Left hindlimb (tissue), 1 donor: Measurements from ENCODE around the gene CACNA2D3.
"Not testable (repeated sequence)": the region's sequence is repeated elsewhere in the genome, so short reads cannot be mapped to it uniquely, and the experiment has no call there.

Experiments
- DNase-seq: peaks from one replicate; pipeline ENCODE4 v3.0.0-alpha.2; 2018

The CACNA2D3 gene

GRCh38 chr3:54122324-54123002, at the start of gene CACNA2D3:
Gene CACNA2D3 (plus strand): TSS chr3:54122552.
- peak; percentile 55 for DNase-seq

- no peak for DNase-seq
These were observed 49.0 kb upstream of the CACNA2D3 start for GRCh38 chr3:54073386-54073785.

GRCh38 chr3:54079314-54079713, 43.0 kb upstream of the CACNA2D3 start:
- DNase-seq: no peak

- DNase-seq: no peak
These were observed 42.5 kb upstream of the CACNA2D3 start for GRCh38 chr3:54079730-54080325.

GRCh38 chr3:54083921-54084320, 38.4 kb upstream of the CACNA2D3 start:
- no peak for DNase-seq

DNA sequence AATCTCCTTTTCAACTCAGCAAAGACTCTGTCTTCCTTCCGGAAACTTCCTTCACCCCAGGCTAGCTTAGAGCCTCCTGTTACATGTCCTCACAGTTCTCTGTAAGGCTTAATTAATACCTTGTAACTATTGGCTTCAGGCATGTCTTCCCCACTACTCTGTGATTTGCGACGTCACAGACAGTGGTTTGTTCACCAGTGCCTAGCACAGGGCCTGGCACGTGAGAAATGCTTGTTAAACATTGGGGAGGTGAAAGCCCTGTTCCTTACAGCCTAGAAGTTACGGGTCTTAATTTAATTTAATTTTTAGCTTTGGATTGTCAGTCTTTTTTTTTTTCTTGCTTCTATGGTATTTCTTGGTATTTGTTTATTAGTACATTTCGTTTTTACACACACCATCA, 36.4 kb upstream of the CACNA2D3 start:
- DNase-seq: no peak

DNA sequence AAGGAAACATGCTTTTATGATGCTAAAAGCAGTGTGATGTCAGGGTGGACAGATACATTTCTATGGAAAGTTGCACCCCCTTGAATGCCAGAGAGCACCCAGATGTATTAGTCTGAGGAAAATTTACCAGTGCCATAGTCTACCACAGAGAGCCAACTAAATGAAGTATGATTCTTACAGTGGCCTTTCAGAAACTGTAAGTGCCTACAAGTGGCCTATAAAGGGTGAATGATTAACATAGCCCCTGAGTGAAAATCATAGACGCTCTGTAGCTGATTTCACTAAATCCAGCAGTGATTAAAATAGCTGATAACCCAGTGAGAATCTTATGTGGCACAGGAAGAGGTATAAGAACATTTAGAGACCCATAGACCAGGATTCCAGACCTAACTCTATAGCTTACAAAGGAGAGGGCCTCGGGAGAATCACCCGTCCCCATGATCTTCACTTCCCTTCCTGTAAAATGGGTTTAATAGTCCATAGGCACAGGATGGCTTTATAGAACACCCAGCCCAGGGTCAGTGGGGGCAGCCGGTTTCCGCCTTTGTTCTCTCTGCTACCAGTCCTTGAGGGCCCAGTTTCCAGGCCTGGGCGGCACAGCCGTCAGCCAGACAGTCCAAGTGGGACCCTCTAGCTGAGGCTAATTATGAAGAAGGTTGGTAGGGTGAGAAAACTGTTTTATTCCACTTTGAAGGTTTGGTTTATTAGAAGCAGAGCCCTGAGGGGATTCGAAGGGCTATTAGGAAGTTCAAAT, 35.5 kb upstream of the CACNA2D3 start:
- DNase-seq: no peak

DNA sequence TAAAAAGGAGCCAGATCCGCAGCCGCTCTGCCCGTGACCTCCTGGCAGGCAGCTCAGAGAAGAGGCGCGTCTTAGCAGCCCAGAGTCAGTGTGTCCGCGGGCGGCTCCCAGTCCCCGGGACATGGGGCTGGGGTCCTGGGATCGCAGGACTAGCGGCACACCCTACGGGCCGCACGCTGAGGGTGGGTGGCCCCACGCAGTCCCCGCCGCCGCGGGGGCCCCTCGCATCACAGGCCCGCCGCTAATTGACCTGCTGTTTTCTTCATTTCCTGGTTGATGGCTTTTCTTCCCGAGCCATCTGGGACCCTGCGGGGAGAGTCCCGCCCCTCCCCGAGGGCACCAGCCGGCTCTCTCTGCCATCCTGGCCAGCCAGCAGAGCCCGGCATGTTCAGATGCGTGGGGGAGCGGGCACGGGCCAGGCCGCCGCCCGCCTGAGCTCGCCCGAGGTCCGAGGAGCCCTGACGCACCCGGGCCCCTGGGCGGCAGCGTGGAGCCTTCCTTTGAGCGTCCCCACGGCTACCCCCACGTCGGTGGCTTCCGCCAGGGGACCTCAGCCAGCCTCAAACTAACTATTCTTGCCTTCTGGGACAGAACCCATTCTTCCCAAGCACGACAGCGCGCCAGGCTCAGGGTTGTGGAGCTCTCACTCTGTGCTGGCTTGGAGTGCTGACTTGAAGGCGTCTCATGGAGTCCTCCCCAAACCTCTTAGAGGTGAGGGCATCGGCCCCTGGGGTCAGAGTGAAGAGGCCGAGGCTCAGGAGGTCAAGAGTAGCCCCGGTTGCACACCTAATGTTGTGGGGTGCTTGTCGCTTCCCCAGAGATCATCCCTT, 34.6 kb upstream of the CACNA2D3 start:
- DNase-seq: no peak

GRCh38 chr3:54093491-54094248, 28.7 kb upstream of the CACNA2D3 start:
- no peak for DNase-seq

- no peak for DNase-seq
These were observed 27.4 kb upstream of the CACNA2D3 start for GRCh38 chr3:54094926-54095325.

GRCh38 chr3:54099381-54099780, 23.0 kb upstream of the CACNA2D3 start:
- no peak for DNase-seq

- DNase-seq: no peak
These were observed 18.3 kb upstream of the CACNA2D3 start for GRCh38 chr3:54104084-54104483.

DNA sequence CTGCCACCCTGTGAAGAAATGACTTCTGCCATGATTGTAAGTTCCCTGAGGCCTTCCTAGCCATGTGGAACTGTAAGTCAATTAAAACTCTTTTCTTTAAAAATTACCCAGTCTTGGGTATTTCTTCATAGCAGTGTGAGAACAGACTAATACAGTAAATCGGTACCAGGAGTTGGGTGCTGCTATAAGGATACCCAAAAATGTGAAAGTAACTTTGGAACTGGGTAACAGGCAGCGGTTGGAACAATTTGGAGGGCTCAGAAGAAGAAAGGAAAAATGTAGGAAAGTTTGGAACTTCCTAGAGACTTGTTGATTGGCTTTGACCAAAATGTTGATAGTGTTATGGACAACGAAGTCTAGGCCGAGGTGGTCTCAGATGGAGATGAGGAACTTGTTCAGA, 6.2 kb upstream of the CACNA2D3 start:
- not testable (repeated sequence) for DNase-seq

- DNase-seq: peak; percentile 32
These were observed 1.5 kb upstream of the CACNA2D3 start for GRCh38 chr3:54120657-54121413.

DNA sequence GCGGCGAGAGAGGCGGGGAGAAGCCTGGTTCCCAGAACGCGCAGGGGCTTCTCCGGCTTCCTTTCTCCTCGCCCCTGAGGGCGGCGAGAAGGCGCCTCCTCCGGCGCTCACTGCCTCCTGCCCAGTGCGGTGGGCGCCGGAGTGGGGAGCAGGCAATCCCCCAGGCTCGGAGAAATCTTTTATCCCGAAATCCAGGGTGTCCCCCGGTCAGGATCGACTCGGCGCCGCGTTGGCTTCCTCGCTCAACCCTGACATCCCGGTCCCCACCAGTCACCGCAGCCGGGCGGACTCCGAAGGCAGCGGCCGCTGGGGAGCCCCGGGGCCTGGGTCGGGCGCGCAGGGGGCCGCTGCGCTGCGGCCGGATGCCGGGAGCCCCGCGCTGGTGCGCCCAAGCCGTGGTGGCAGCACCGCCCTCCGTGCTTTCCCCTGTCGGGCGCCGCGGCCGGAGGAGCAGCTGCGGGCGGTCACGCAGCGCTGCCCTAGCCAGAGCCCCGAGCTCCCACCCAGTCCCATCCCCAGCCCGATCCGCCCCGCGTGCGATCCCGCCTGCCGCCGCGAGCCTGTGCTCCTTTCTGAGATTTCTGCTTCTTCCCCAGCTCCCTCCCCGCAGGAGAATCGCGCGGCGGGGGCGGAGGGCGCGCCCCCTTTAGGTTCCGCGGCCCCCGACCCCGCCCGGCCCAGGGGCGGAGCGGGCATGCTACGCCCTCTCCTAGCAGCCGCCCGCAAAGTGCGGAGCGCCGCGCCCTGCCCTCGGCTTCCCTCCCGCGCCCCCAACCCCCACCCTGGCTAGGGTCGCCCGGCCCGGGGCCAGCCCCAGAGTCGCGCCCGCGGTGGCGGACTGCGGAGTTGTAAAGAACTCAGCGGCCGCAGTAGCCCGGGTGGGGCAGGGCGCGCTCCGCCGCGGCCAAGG, 683 bp upstream of the CACNA2D3 start:
- peak; percentile 36 for DNase-seq

DNA sequence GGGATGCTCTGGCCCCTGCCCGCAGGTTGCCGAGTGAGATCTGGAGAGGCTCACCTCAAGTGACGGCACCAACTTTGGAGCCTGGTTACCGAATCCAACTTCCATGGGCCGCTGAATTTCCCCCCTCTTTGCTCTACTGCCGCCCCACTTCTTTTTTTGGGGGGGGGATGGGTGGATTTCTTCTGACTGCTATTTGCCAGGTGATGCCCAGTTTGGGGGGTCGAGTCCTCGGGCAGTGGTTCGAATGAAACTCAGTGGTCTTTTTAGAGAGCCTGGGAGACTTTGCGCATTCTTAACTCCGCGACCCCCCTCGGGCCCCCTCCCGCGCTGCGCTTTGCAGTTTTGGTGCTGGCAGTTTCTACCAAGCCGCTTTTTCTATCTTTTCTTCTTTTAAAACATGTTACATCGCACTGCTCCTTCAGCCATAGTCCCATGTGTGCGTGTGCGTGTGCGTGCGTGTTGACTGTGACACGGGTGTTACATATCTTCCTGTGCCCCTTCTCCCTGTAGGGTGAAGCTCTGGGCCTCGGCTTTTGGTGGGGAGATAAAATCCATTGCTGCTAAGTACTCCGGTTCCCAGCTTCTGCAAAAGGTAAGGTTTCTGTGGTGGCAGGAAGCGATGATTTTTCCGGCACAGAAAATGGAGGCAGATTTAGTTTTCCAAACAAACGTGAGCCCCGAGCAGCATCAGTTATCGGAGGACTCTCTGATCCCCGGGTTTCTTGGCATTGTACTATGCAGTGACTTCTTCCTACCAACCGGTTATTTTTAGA, 837 bp downstream of the CACNA2D3 start:
- DNase-seq: no peak

GRCh38 chr3:54123776-54124196, 1.4 kb downstream of the CACNA2D3 start:
- peak; percentile 39 for DNase-seq

DNA sequence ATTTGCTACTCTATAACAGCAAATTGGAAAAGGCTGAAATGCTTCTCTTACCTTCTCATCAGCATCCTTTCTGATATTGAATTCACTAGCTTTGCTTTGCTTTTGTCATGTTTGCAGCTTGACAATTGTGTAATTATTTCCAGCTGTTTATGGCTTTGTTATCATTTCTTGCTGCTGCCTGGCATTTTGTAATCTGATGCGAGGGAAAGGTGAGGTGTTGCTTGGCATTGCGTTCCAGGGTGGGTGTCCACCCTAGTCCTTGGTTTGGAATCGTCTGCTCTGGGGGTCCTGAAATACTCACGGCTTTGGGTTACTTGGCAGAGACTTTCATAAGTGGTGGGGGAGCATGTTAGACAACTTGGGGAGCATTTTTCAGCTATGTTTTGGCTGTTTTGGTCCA, 2.9 kb downstream of the CACNA2D3 start:
- no peak for DNase-seq

DNA sequence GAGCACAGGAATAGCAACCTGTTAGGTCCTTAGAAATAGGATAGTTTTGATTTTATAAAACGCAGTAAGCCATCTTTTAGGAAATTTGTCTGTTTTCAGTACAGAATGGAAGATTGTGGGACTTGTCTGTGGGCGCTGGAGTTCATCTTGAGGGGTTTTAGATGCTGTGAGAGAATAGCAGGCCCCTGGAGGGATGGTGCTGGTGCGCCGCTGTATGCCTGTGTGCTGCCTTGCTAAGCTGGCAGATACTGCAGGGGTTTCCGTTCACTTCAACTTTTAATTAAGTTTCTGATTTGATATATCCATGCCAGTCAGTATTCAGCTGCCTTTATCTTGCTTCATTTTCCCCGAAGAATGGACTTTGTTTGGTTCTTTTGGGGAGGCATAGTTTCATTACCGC, 4.2 kb downstream of the CACNA2D3 start:
- no peak for DNase-seq
